ENCODE results near the gene NTM.

DNA sequence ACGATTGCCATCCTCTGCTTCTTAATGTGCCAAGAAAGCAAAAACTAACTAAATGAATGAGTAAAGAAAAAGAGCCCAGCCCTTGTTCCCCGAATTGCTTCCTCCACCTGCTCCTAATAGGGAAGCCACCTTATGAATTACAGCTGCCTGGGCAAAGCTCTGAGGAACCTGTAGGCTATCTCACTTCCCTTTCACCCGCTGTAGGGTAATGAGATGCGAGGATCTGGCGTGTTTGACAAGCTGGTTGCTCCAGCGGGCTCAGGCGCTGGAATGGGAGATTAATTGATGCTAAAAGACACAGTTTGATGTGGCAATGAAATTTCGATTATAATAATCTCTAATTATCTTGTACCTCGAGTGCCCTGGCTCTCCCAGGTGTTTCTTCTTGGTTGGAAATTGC, 256.4 kb downstream of the NTM start:
- TF ChIP-seq POLR2AphosphoS5 (IDR thresholded peaks at IDR 0.05): no peak
- TF ChIP-seq POLR2A (IDR thresholded peaks at IDR 0.05): no peak
- TF ChIP-seq, protein P1, sequence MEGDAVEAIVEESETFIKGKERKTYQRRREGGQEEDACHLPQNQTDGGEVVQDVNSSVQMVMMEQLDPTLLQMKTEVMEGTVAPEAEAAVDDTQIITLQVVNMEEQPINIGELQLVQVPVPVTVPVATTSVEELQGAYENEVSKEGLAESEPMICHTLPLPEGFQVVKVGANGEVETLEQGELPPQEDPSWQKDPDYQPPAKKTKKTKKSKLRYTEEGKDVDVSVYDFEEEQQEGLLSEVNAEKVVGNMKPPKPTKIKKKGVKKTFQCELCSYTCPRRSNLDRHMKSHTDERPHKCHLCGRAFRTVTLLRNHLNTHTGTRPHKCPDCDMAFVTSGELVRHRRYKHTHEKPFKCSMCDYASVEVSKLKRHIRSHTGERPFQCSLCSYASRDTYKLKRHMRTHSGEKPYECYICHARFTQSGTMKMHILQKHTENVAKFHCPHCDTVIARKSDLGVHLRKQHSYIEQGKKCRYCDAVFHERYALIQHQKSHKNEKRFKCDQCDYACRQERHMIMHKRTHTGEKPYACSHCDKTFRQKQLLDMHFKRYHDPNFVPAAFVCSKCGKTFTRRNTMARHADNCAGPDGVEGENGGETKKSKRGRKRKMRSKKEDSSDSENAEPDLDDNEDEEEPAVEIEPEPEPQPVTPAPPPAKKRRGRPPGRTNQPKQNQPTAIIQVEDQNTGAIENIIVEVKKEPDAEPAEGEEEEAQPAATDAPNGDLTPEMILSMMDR (IDR thresholded peaks at IDR 0.05): no peak

All from breast epithelium (tissue), 3 donors.